Gastrocnemius medialis (tissue), 4 donors: ENCODE measurements around the gene SLCO3A1. TPM values are rescaled to one million over a fixed set of nuclear protein-coding genes. Genes with fewer than 3 reads are reported as not detected.

Experiments
- ATAC-seq, 2 donors: fragments of 150-250 bp; one replicate each; pipeline ENCODE4 v1.9.1; 2016
- DNase-seq, 2 donors: peaks; one replicate each; pipeline ENCODE4 v3.0.0-alpha.2; 2019
- H3K27ac ChIP-seq, 4 donors: fragments of 200-600 bp; sonication (generic); 1 replicate in 1 of 4; 2 replicates in 3 of 4; pipeline ENCODE4 v1.5.1; 2016 to 2018; ENCODE audit warnings: mild to moderate bottlenecking in 2 of 4, moderate library complexity in 1 of 4
- H3K27me3 ChIP-seq, 3 donors: fragments of 200-600 bp; sonication (generic) in 2 of 3; 1 replicate in 1 of 3; 2 replicates in 2 of 3; pipeline versions ENCODE4 v1.5.1 to v1.6.0; 2016 to 2019; ENCODE audit warnings: mild to moderate bottlenecking in 1 of 3, moderate library complexity in 1 of 3
- H3K36me3 ChIP-seq, 2 donors: fragments of 200-600 bp; sonication (generic) in 1 of 2; one replicate each; pipeline ENCODE4 v1.5.1; 2017 to 2018
- H3K4me1 ChIP-seq, 2 donors: fragments of 200-600 bp; sonication (generic) in 1 of 2; one replicate each; pipeline ENCODE4 v1.5.1; 2016 to 2017; ENCODE audit warnings: mild to moderate bottlenecking in 2 of 2
- H3K4me3 ChIP-seq, 4 donors: fragments of 200-600 bp; sonication (generic) in 3 of 4; 1 replicate in 1 of 4; 2 replicates in 3 of 4; pipeline ENCODE4 v1.5.1; 2016 to 2019; ENCODE audit warnings: mild to moderate bottlenecking in 2 of 4
- H3K9me3 ChIP-seq, 3 donors: fragments of 200-600 bp; sonication (generic) in 2 of 3; 1 replicate in 1 of 3; 2 replicates in 2 of 3; pipeline ENCODE4 v1.5.1; 2016 to 2019
- CTCF ChIP-seq, 5 experiments: fragments of 450-650 bp in 3 of 5; fragments of 200-600 bp in 2 of 5; sonication (generic) in 2 of 5; IDR thresholded peaks in 4 of 5; conservative IDR thresholded peaks in 1 of 5; 1 replicate in 4 of 5; 2 replicates in 1 of 5; pipeline ENCODE4 v1.5.1; 2016 to 2019; ENCODE audit warnings: antibody characterized with exemption in 5 of 5, mild to moderate bottlenecking in 3 of 5, moderate library complexity in 3 of 5
- POLR2A ChIP-seq, 2 donors: fragments of 450-650 bp; IDR thresholded peaks; one replicate each; pipeline ENCODE4 v1.6.1; 2017; ENCODE audit warnings: antibody characterized with exemption in 2 of 2, mild to moderate bottlenecking in 2 of 2, moderate library complexity in 2 of 2
- in situ Hi-C, 4 donors: fragments of 200-750 bp; cut with MboI; loops; one replicate each; pipeline versions ENCODE4 v1.15.0 to v1.8.0; 2017; ENCODE audit warnings: low sequenced_read_pairs in 4 of 4
- intact Hi-C: fragments of 100-400 bp; cut with DNase I; formaldehyde crosslinking; loops from one replicate; pipeline ENCODE4 v1.15.1; 2023; ENCODE audit warnings: low total_unique reads
- total RNA-seq, 4 donors: library from RNA; depleted of rRNA; stranded (reverse); fragments of >200 nt; gene quantifications; one replicate each; pipeline versions ENCODE4 v1.1.0 to v1.2.3, GENCODE V29; 2016

SLCO3A1 gene
- total RNA-seq, 4 donors from 2014 or later, result 1.3 to 3.6 (median 3.0) TPM

- Histone ChIP-seq H3K27me3 (no peaks in the 10 kb centered on the region), H3K4me3 (no peak overlapping the region), H3K9me3 (no peaks in the 10 kb centered on the region), H3K27ac (no peak overlapping the region), H3K4me1 (no peaks in the 10 kb centered on the region), H3K36me3 (no peaks in the 10 kb centered on the region)
- in situ Hi-C loops (loop anchor here in 1 of 4 donors (25.0 kb wide), 1 partner anchor 111 kb away; no protein-coding TSS in a partner anchor), intact Hi-C loops (no loop called here)
- TF ChIP-seq CTCF (IDR thresholded peaks at IDR 0.05 in 4 of 5, conservative IDR thresholded peaks at IDR 0.05 in 1 of 5) (no peak), POLR2A (IDR thresholded peaks at IDR 0.05) (no peak)
- DNase-seq, result no peak
- no peak for ATAC-seq
Observed at GRCh38 chr15:92151741-92152140, 298.2 kb downstream of the SLCO3A1 start.

GRCh38 chr15:92152983-92153382, 299.5 kb downstream of the SLCO3A1 start:
- Histone ChIP-seq H3K27me3 (no peaks in the 10 kb centered on the region), H3K9me3 (no peaks in the 10 kb centered on the region), H3K4me1 (no peaks in the 10 kb centered on the region), H3K27ac (no peak overlapping the region), H3K4me3 (no peak overlapping the region), H3K36me3 (no peaks in the 10 kb centered on the region)
- no peak for DNase-seq
- TF ChIP-seq CTCF (IDR thresholded peaks at IDR 0.05 in 4 of 5, conservative IDR thresholded peaks at IDR 0.05 in 1 of 5) (no peak), POLR2A (IDR thresholded peaks at IDR 0.05) (no peak)
- no peak for ATAC-seq
- in situ Hi-C loops, result loop anchor here in 1 of 4 donors (25.0 kb wide), 1 partner anchor 109 kb away; no protein-coding TSS in a partner anchor
- intact Hi-C loops, result no loop called here

- Histone ChIP-seq H3K4me1 (no peaks in the 10 kb centered on the region), H3K27me3 (no peaks in the 10 kb centered on the region), H3K36me3 (no peaks in the 10 kb centered on the region), H3K4me3 (no peak overlapping the region), H3K9me3 (no peaks in the 10 kb centered on the region), H3K27ac (no peak overlapping the region)
- intact Hi-C loops, result no loop called here
- DNase-seq (no peak), ATAC-seq (no peak)
- TF ChIP-seq CTCF (IDR thresholded peaks at IDR 0.05 in 4 of 5, conservative IDR thresholded peaks at IDR 0.05 in 1 of 5), result no peak
- no peak for TF ChIP-seq POLR2A (IDR thresholded peaks at IDR 0.05)
- in situ Hi-C loops, result loop anchor here in 1 of 4 donors (25.0 kb wide), 1 partner anchor 109 kb away; no protein-coding TSS in a partner anchor
Observed at GRCh38 chr15:92153620-92154019, 300.1 kb downstream of the SLCO3A1 start.

- in situ Hi-C loops, result loop anchor here in 1 of 4 donors (25.0 kb wide), 1 partner anchor 106 kb away; no protein-coding TSS in a partner anchor
- TF ChIP-seq POLR2A (IDR thresholded peaks at IDR 0.05) (no peak), CTCF (IDR thresholded peaks at IDR 0.05 in 4 of 5, conservative IDR thresholded peaks at IDR 0.05 in 1 of 5) (no peak)
- Histone ChIP-seq H3K27me3 (no peaks in the 10 kb centered on the region), H3K9me3 (no peaks in the 10 kb centered on the region), H3K4me1 (no peaks in the 10 kb centered on the region), H3K36me3 (no peaks in the 10 kb centered on the region), H3K4me3 (no peak overlapping the region), H3K27ac (no peak overlapping the region)
- no peak for DNase-seq
- ATAC-seq, result no peak
- intact Hi-C loops, result no loop called here
Observed at GRCh38 chr15:92155934-92156333, 302.4 kb downstream of the SLCO3A1 start.
